Vagina (tissue), 2 donors: ENCODE data around the gene MACROD2. TPM values are rescaled to one million over a fixed set of nuclear protein-coding genes. Genes with fewer than 3 reads are reported as not detected.
A peak's percentile ranks its signal among the peaks of the same experiment; 100 is the strongest.

Experiments
- DNase-seq, 2 donors: peaks; one replicate each; pipeline ENCODE4 v3.0.0-alpha.2; 2017; ENCODE audit errors: extremely low spot score in 2 of 2
- H3K27ac ChIP-seq: fragments of 200-600 bp; sonication (generic); one replicate; pipeline ENCODE4 v1.5.1; 2019
- H3K27me3 ChIP-seq: fragments of 200-600 bp; sonication (generic); one replicate; pipeline ENCODE4 v1.5.1; 2019
- H3K36me3 ChIP-seq, 2 donors: fragments of 200-600 bp; sonication (generic); one replicate each; pipeline ENCODE4 v1.5.1; 2017 to 2019
- H3K4me1 ChIP-seq: fragments of 200-600 bp; sonication (generic); one replicate; pipeline ENCODE4 v1.5.1; 2019
- H3K4me3 ChIP-seq, 2 donors: fragments of 200-600 bp; sonication (generic); 1 replicate in 1 of 2; 2 replicates in 1 of 2; pipeline ENCODE4 v1.5.1; 2016 to 2019
- H3K9me3 ChIP-seq: fragments of 200-600 bp; sonication (generic); one replicate; pipeline ENCODE4 v1.5.1; 2019
- POLR2A ChIP-seq, 2 donors: fragments of 450-650 bp; IDR thresholded peaks; one replicate each; pipeline ENCODE4 v1.6.1; 2017; ENCODE audit warnings: antibody characterized with exemption in 2 of 2, mild to moderate bottlenecking in 2 of 2, moderate library complexity in 2 of 2
- POLR2AphosphoS5 ChIP-seq, 2 donors: sonication (generic); formaldehyde crosslinking; IDR thresholded peaks; one replicate each; pipeline ENCODE4 v1.9.0; 2017; ENCODE audit warnings: antibody characterized with exemption in 2 of 2, mild to moderate bottlenecking in 2 of 2, low read depth in 1 of 2; ENCODE audit not compliant: insufficient read depth in 1 of 2
- intact Hi-C: fragments of 100-400 bp; cut with DNase I; formaldehyde crosslinking; loops from one replicate; pipeline ENCODE4 v1.15.1; 2023
- total RNA-seq: library from RNA; depleted of rRNA; stranded (reverse); fragments of >200 nt; gene quantifications from one replicate; pipeline ENCODE4 v1.2.3, GENCODE V29; 2016
- TF ChIP-seq, protein P1 (sequence below), 3 experiments: fragments of 450-650 bp in 2 of 3; fragments of 200-600 bp in 1 of 3; sonication (generic) in 1 of 3; IDR thresholded peaks; one replicate each; pipeline ENCODE4 v1.5.1; 2017 to 2019; ENCODE audit warnings: antibody characterized with exemption in 3 of 3, mild to moderate bottlenecking in 2 of 3, moderate library complexity in 2 of 3

Gene MACROD2
- total RNA-seq, 1 donor from 2014 or later, result 12.5 TPM

DNA sequence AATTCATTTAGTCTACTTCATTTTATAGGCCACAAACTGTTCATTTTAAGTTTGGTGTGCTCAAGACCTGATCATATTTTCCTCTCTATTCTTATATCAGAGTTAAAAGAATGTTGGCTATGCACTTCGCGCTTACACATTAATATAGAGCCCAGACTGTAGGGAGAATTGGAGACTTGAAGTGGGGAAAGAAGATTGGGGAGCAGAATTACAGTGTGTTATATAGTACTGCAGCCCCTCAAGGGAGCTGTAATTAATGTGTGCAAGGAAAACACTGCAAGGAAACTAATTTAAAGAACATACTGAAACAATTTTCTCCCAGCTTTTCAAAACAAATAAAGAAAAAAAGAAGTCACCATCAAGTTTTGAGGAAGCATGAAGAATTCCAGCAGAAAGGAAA lies 914.8 kb downstream of the MACROD2 start:
- intact Hi-C loops, result no loop called here
- Histone ChIP-seq H3K9me3 (no peaks in the 10 kb centered on the region), H3K27ac (no peak overlapping the region), H3K36me3 (no peaks in the 10 kb centered on the region), H3K4me3 (no peak overlapping the region), H3K4me1 (no peaks in the 10 kb centered on the region), H3K27me3 (no peaks in the 10 kb centered on the region)
- DNase-seq, result no peak
- TF ChIP-seq, protein P1, sequence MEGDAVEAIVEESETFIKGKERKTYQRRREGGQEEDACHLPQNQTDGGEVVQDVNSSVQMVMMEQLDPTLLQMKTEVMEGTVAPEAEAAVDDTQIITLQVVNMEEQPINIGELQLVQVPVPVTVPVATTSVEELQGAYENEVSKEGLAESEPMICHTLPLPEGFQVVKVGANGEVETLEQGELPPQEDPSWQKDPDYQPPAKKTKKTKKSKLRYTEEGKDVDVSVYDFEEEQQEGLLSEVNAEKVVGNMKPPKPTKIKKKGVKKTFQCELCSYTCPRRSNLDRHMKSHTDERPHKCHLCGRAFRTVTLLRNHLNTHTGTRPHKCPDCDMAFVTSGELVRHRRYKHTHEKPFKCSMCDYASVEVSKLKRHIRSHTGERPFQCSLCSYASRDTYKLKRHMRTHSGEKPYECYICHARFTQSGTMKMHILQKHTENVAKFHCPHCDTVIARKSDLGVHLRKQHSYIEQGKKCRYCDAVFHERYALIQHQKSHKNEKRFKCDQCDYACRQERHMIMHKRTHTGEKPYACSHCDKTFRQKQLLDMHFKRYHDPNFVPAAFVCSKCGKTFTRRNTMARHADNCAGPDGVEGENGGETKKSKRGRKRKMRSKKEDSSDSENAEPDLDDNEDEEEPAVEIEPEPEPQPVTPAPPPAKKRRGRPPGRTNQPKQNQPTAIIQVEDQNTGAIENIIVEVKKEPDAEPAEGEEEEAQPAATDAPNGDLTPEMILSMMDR (IDR thresholded peaks at IDR 0.05), result no peak
- TF ChIP-seq POLR2AphosphoS5 (IDR thresholded peaks at IDR 0.05; ENCODE audit: insufficient read depth in 1 of 2, low read depth in 1 of 2), result no peak
- TF ChIP-seq POLR2A (IDR thresholded peaks at IDR 0.05), result no peak

DNA sequence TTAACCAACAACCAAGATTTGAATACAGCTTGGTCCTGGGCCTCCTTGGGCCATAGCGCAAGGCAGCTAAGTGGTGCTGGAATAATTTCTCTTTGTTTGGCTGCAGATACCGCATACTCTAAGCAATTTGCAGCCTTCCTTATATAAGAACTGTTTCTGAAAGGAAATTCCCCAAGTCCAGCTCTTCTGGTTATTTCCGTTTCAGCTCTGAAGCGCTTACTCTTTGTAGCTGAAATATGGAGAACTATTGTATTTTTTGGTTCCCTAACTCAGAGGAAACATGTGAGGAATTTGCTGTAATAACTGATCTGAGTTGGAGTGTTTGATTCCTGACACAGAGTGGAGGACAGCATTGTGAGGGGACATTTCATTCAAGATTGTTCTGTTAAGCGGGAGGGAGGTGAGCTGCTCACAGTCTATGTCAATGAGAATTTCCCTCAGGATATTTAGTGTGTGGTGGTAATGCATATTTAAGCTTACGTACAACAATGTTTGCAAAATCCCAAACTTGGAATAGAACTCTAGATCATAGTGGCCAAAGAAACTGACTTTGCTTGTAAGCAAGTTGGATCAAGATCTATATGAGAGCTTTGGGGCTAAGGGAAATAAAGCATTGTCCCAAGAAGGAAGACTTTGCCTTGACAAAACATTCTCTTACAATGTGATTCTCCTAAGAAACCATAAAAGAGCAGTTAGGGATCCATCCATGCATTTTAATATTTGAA lies 918.7 kb downstream of the MACROD2 start:
- no peak for DNase-seq
- peaks cover 10% of the 10 kb centered on the region for H3K4me1 ChIP-seq
- H3K36me3 ChIP-seq, result no peaks in the 10 kb centered on the region
- intact Hi-C loops, result no loop called here
- no peaks in the 10 kb centered on the region for H3K27me3 ChIP-seq
- TF ChIP-seq, protein P1 (IDR thresholded peaks at IDR 0.05), result no peak
- no peak for TF ChIP-seq POLR2AphosphoS5 (IDR thresholded peaks at IDR 0.05; ENCODE audit: insufficient read depth in 1 of 2, low read depth in 1 of 2)
- no peaks in the 10 kb centered on the region for H3K9me3 ChIP-seq
- no peak overlapping the region for H3K4me3 ChIP-seq
- no peak overlapping the region for H3K27ac ChIP-seq

DNA sequence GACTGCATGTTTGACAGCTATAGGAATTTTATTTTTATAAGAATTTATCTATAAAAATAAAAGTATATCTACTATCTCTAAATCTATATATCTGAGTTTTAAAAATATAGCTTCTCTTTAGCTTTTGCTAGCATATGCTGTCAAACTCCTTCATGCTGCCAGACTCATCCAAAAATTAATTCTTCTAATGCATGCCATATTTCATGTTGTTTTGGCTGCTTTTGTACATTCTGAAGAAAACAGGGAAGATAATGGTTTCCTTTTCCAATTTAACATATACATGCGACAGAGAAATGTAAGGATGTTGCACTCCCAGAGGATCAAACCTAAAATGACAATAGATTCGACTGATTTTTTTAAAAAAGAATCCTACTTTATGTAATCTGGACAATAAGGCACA lies 919.3 kb downstream of the MACROD2 start:
- H3K4me3 ChIP-seq, result no peak overlapping the region
- no peaks in the 10 kb centered on the region for H3K27me3 ChIP-seq
- TF ChIP-seq, protein P1 (IDR thresholded peaks at IDR 0.05), result no peak
- TF ChIP-seq POLR2A (IDR thresholded peaks at IDR 0.05), result no peak
- no peak for TF ChIP-seq POLR2AphosphoS5 (IDR thresholded peaks at IDR 0.05; ENCODE audit: insufficient read depth in 1 of 2, low read depth in 1 of 2)
- H3K9me3 ChIP-seq, result no peaks in the 10 kb centered on the region
- intact Hi-C loops, result no loop called here
- no peak for DNase-seq
- H3K4me1 ChIP-seq, result peaks cover 15% of the 10 kb centered on the region
- H3K27ac ChIP-seq, result no peak overlapping the region
- no peaks in the 10 kb centered on the region for H3K36me3 ChIP-seq

DNA sequence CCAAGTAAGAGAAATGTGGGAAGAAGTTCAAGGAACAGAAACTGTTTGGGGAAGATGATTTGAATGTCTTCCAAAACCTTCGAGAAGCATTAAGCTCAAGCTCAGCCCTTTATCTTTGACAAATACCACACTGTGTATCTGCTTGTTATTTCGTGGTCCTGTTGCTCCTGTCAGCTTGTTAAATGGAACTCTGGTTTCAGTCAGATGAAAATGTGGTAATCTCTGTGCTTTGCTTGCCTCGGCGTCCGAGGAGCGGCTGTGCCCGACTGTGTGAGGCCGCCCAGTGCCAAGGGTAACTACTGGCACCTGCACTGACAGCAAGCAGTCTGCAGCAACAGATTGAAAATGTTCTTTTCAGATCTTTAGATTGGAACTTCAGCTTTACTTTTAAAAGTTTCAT lies 920.0 kb downstream of the MACROD2 start:
- intact Hi-C loops, result no loop called here
- Histone ChIP-seq H3K27me3 (no peaks in the 10 kb centered on the region), H3K27ac (no peak overlapping the region), H3K9me3 (no peaks in the 10 kb centered on the region), H3K4me3 (peak overlapping the region; percentile 4 to 5), H3K4me1 (peaks cover 20% of the 10 kb centered on the region), H3K36me3 (no peaks in the 10 kb centered on the region)
- TF ChIP-seq POLR2A (IDR thresholded peaks at IDR 0.05), result no peak
- TF ChIP-seq, protein P1 (IDR thresholded peaks at IDR 0.05), result no peak
- no peak for TF ChIP-seq POLR2AphosphoS5 (IDR thresholded peaks at IDR 0.05; ENCODE audit: insufficient read depth in 1 of 2, low read depth in 1 of 2)
- DNase-seq, result no peak

DNA sequence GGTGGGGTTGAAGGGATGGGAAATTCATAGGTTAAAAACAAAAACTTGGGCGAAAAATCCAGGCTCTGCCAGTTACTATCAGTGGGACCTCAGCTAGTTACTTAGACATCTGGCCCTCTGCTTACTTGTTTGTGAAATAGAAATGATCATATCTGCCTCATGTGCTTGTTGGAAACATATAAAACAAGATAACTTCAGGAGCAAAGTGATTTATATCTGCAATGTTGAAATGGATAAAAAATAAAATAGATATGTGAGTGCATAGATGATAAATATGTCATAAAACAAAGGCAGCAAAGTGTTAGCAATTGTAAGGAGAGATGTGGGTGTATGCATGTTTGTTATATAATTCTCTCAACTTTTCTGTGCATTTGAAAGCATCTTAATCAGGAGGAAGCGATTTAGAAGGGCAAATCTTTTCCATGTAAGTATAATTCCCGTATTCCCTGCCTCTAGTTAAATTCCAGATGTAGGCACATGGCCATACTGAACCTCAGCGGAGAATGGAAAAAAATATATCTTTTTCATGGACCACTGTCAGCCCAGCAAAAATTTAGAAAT lies 921.1 kb downstream of the MACROD2 start:
- H3K4me3 ChIP-seq, result no peak overlapping the region
- H3K4me1 ChIP-seq, result peaks cover 20% of the 10 kb centered on the region
- H3K9me3 ChIP-seq, result no peaks in the 10 kb centered on the region
- intact Hi-C loops, result no loop called here
- TF ChIP-seq POLR2AphosphoS5 (IDR thresholded peaks at IDR 0.05; ENCODE audit: insufficient read depth in 1 of 2, low read depth in 1 of 2) (no peak), POLR2A (IDR thresholded peaks at IDR 0.05) (no peak)
- TF ChIP-seq, protein P1 (IDR thresholded peaks at IDR 0.05), result no peak
- H3K36me3 ChIP-seq, result no peaks in the 10 kb centered on the region
- no peaks in the 10 kb centered on the region for H3K27me3 ChIP-seq
- no peak for DNase-seq
- H3K27ac ChIP-seq, result no peak overlapping the region
